ENCODE measurements around the gene STX16. TPM values are rescaled to one million over a fixed set of nuclear protein-coding genes. Genes with fewer than 3 reads are reported as not detected.
"Not testable (repeated sequence)": the region's sequence is repeated elsewhere in the genome, so short reads cannot be mapped to it uniquely, and the experiment has no call there.

The STX16 gene
- polyA plus RNA-seq, 3 donors, result 15.6 to 165 (median 27.4) TPM

- no peaks in the 10 kb centered on the region for H3K36me3 ChIP-seq (replicated peaks in 1 of 2; ENCODE audit: control insufficient read depth in 1 of 2, insufficient read depth in 2 of 2, low read length in 2 of 2)
- no peak overlapping the region for H3K4me3 ChIP-seq (replicated peaks in 1 of 3; ENCODE audit: low read depth in 2 of 3, low read length in 3 of 3)
- H3K36me3 Mint-ChIP-seq, result no peaks in the 10 kb centered on the region
- no peaks in the 10 kb centered on the region for H3K4me1 Mint-ChIP-seq
- TF ChIP-seq, protein P1, sequence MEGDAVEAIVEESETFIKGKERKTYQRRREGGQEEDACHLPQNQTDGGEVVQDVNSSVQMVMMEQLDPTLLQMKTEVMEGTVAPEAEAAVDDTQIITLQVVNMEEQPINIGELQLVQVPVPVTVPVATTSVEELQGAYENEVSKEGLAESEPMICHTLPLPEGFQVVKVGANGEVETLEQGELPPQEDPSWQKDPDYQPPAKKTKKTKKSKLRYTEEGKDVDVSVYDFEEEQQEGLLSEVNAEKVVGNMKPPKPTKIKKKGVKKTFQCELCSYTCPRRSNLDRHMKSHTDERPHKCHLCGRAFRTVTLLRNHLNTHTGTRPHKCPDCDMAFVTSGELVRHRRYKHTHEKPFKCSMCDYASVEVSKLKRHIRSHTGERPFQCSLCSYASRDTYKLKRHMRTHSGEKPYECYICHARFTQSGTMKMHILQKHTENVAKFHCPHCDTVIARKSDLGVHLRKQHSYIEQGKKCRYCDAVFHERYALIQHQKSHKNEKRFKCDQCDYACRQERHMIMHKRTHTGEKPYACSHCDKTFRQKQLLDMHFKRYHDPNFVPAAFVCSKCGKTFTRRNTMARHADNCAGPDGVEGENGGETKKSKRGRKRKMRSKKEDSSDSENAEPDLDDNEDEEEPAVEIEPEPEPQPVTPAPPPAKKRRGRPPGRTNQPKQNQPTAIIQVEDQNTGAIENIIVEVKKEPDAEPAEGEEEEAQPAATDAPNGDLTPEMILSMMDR (IDR thresholded peaks at IDR 0.05), result no peak
- H3K79me2 ChIP-seq (ENCODE audit: insufficient read depth, low read length), result no peaks in the 10 kb centered on the region
- peaks cover 0 to 2% of the 10 kb centered on the region in 2 donors for H3K27me3 ChIP-seq (ENCODE audit: control insufficient read depth in 2 of 2, insufficient read depth in 2 of 2, low read length in 2 of 2)
- DNase-seq, result no peak
- no peaks in the 10 kb centered on the region for H4K20me1 ChIP-seq (ENCODE audit: insufficient read depth, low read length)
- no peak overlapping the region for H3K4me2 ChIP-seq (replicated peaks; ENCODE audit: extremely low read depth, low read length, poor library complexity, severe bottlenecking)
- H3K27ac ChIP-seq (ENCODE audit: low read depth in 1 of 2, low read length in 2 of 2), result no peak overlapping the region
- H3K9me3 ChIP-seq (replicated peaks in 1 of 2; ENCODE audit: control insufficient read depth in 1 of 2, insufficient read depth in 1 of 2, low read length in 2 of 2), result no peaks in the 10 kb centered on the region
- no peak overlapping the region for H3K4me3 Mint-ChIP-seq
- H3K9me3 Mint-ChIP-seq, result peaks cover 0 to 1% (median 0%) of the 10 kb centered on the region in 7 donors
- H3K4me1 ChIP-seq (ENCODE audit: control insufficient read depth in 1 of 2, insufficient read depth in 2 of 2, low read length in 2 of 2), result no peaks in the 10 kb centered on the region
- 97% methylated on average over 6 of the region's 9 CpGs for WGBS (ENCODE audit: insufficient coverage)
- H2AFZ ChIP-seq (ENCODE audit: insufficient read depth, low read depth, low read length, poor library complexity, severe bottlenecking), result no peak overlapping the region
- H3K9ac ChIP-seq (ENCODE audit: insufficient read depth, low read length, poor library complexity, severe bottlenecking), result no peak overlapping the region
- H3K27me3 Mint-ChIP-seq (ENCODE audit: low read depth in 3 of 3), result peaks cover 19 to 31% (median 20%) of the 10 kb centered on the region in 3 donors
- peak overlapping the region in 1 of 7 donors; percentile 50 for H3K27ac Mint-ChIP-seq
- intact Hi-C loops (cut with micrococcal nuclease), result loop anchor here (10.0 kb wide), 2 partner anchors 212 to 408 kb away; partner anchors contain the start of genes GNAS (in 1 of the 2) and GNAS-AS1 (in 1 of the 2)
Measured at GRCh38 chr20:58642441-58642840, 8.6 kb upstream of the STX16 start.

- H3K79me2 ChIP-seq (ENCODE audit: insufficient read depth, low read length); H3K4me1 ChIP-seq (ENCODE audit: control insufficient read depth in 1 of 2, insufficient read depth in 2 of 2, low read length in 2 of 2); H3K36me3 Mint-ChIP-seq; H3K9me3 ChIP-seq (replicated peaks in 1 of 2; ENCODE audit: control insufficient read depth in 1 of 2, insufficient read depth in 1 of 2, low read length in 2 of 2); H3K4me3 ChIP-seq (replicated peaks in 1 of 3; ENCODE audit: low read depth in 2 of 3, low read length in 3 of 3); H3K27ac ChIP-seq (ENCODE audit: low read depth in 1 of 2, low read length in 2 of 2); H3K4me3 Mint-ChIP-seq; H2AFZ ChIP-seq (ENCODE audit: insufficient read depth, low read depth, low read length, poor library complexity, severe bottlenecking); H3K9me3 Mint-ChIP-seq; H3K27me3 ChIP-seq (ENCODE audit: control insufficient read depth in 2 of 2, insufficient read depth in 2 of 2, low read length in 2 of 2); H4K20me1 ChIP-seq (ENCODE audit: insufficient read depth, low read length); H3K36me3 ChIP-seq (replicated peaks in 1 of 2; ENCODE audit: control insufficient read depth in 1 of 2, insufficient read depth in 2 of 2, low read length in 2 of 2); DNase-seq; H3K9ac ChIP-seq (ENCODE audit: insufficient read depth, low read length, poor library complexity, severe bottlenecking); H3K4me1 Mint-ChIP-seq; H3K4me2 ChIP-seq (replicated peaks; ENCODE audit: extremely low read depth, low read length, poor library complexity, severe bottlenecking); H3K27ac Mint-ChIP-seq: not testable (repeated sequence)
- WGBS (ENCODE audit: insufficient coverage), result 94% methylated on average over 9 of the region's 9 CpGs
- peaks cover 15 to 31% (median 20%) of the 10 kb centered on the region in 3 donors for H3K27me3 Mint-ChIP-seq (ENCODE audit: low read depth in 3 of 3)
- intact Hi-C loops (cut with micrococcal nuclease), result loop anchor here (10.0 kb wide), 2 partner anchors 212 to 408 kb away; partner anchors contain the start of genes GNAS (in 1 of the 2) and GNAS-AS1 (in 1 of the 2)
Measured at GRCh38 chr20:58642896-58643295, 8.2 kb upstream of the STX16 start.

Measured in CD14-positive monocyte (primary cell).